Gastroesophageal sphincter (tissue), 3 donors: ENCODE results near the gene NEIL1.

Experiments used
- CTCF ChIP-seq, 4 experiments: fragments of 200-600 bp in 2 of 4; fragments of 450-650 bp in 2 of 4; sonication (generic) in 1 of 4; IDR thresholded peaks; one replicate each; pipeline ENCODE4 v1.5.1; 2017 to 2019; ENCODE audit warnings: antibody characterized with exemption in 4 of 4, mild to moderate bottlenecking in 2 of 4, moderate library complexity in 2 of 4
- EP300 ChIP-seq: sonication (generic); formaldehyde crosslinking; IDR thresholded peaks from one replicate; pipeline ENCODE4 v1.6.1; 2017; ENCODE audit warnings: antibody characterized with exemption, mild to moderate bottlenecking
- POLR2A ChIP-seq, 2 donors: fragments of 450-650 bp; IDR thresholded peaks; one replicate each; pipeline ENCODE4 v1.6.1; 2017; ENCODE audit warnings: antibody characterized with exemption in 2 of 2, mild to moderate bottlenecking in 2 of 2, moderate library complexity in 1 of 2
- POLR2AphosphoS5 ChIP-seq: sonication (generic); formaldehyde crosslinking; IDR thresholded peaks from one replicate; pipeline ENCODE4 v1.6.1; 2017; ENCODE audit warnings: antibody characterized with exemption

GRCh38 chr15:75358771-75359536 is 12.1 kb downstream of the NEIL1 start:
- no peak for TF ChIP-seq CTCF (IDR thresholded peaks at IDR 0.05)
- no peak for TF ChIP-seq POLR2A (IDR thresholded peaks at IDR 0.05)
- no peak for TF ChIP-seq EP300
- no peak for TF ChIP-seq POLR2AphosphoS5
